ENCODE results near the gene NGEF. TPM values are rescaled to one million over a fixed set of nuclear protein-coding genes. Genes with fewer than 3 reads are reported as not detected.

The NGEF gene
- total and polyA plus RNA-seq, 9 of the 15 experiments (the other 6 are each of a cell fraction or from before 2014, with no cell fraction given): 0.07 to 0.17 (median 0.09) TPM; not detected in 6

GRCh38 chr2:233011702-233012131, 1.3 kb downstream of the NGEF start (continued):
- TF ChIP-seq SIX5 (IDR thresholded peaks at IDR 0.05; ENCODE audit: borderline replicate concordance in 1 of 2, insufficient read depth in 1 of 2, low read depth in 1 of 2, low read length in 2 of 2): no peak
- TF ChIP-seq XRCC3 (IDR thresholded peaks at IDR 0.05): no peak
- no peak for TF ChIP-seq ESRRB (CRISPR knock-in tag; IDR thresholded peaks at IDR 0.05; ENCODE audit: borderline replicate concordance)
- no peak for TF ChIP-seq SAFB (IDR thresholded peaks at IDR 0.05; ENCODE audit: borderline replicate concordance, low read depth, low read length)
- no peak for TF ChIP-seq ZBTB11 (CRISPR knock-in tag; IDR thresholded peaks at IDR 0.05)
- TF ChIP-seq PRMT5 (CRISPR knock-in tag; IDR thresholded peaks at IDR 0.05): no peak
- no peak for TF ChIP-seq ZBTB5 (IDR thresholded peaks at IDR 0.05)

Data from K562 (cell line).